Thymus (tissue), 14 donors: Measurements from ENCODE around the gene LRRC28. TPM values are rescaled to one million over a fixed set of nuclear protein-coding genes. Genes with fewer than 3 reads are reported as not detected.

ENCODE experiments used
- DNase-seq, 9 donors: peaks; one replicate each; pipeline ENCODE4 v3.0.0-alpha.2; 2013; ENCODE audit warnings: low spot score in 9 of 9, low read depth in 6 of 9, missing footprints in 1 of 9
- H3K27ac ChIP-seq, 2 donors: one replicate each; pipeline ENCODE4 v1.5.1; 2013; ENCODE audit warnings: control low read depth in 1 of 2, low read depth in 1 of 2, low read length in 1 of 2, mild to moderate bottlenecking in 1 of 2, moderate library complexity in 1 of 2
- H3K27me3 ChIP-seq, 2 donors: one replicate each; pipeline ENCODE4 v1.5.1; 2013; ENCODE audit warnings: low read length in 1 of 2; ENCODE audit not compliant: control insufficient read depth in 2 of 2, insufficient read depth in 1 of 2
- H3K36me3 ChIP-seq, 2 donors: one replicate each; pipeline ENCODE4 v1.5.1; 2013; ENCODE audit warnings: low read length in 1 of 2, mild to moderate bottlenecking in 1 of 2, moderate library complexity in 1 of 2; ENCODE audit not compliant: control insufficient read depth in 2 of 2, insufficient read depth in 2 of 2
- H3K4me1 ChIP-seq, 2 donors: one replicate each; pipeline ENCODE4 v1.5.1; 2013; ENCODE audit warnings: low read length in 2 of 2; ENCODE audit not compliant: control insufficient read depth in 2 of 2, insufficient read depth in 2 of 2
- H3K4me3 ChIP-seq, 2 donors: one replicate each; pipeline ENCODE4 v1.5.1; 2013; ENCODE audit warnings: low read length in 2 of 2, control low read depth in 1 of 2, mild to moderate bottlenecking in 1 of 2
- H3K9me3 ChIP-seq, 2 donors: one replicate each; pipeline ENCODE4 v1.5.1; 2013; ENCODE audit warnings: low read length in 1 of 2, mild to moderate bottlenecking in 1 of 2; ENCODE audit not compliant: control insufficient read depth in 2 of 2, insufficient read depth in 1 of 2
- WGBS: extraction: QIAGEN DNeasy Blood & Tissue Kit; methylation state at CpG from one replicate; pipeline ENCODE4 v1.1.7; 2013; 5-methylcytosine and 5-hydroxymethylcytosine counted together
- long read RNA-seq, 10 donors: transcript quantifications; one replicate each; lab custom pipeline, GENCODE V29; 2026
- polyA plus RNA-seq: library from polyadenylated mRNA; stranded (reverse); fragments of 200-250 nt; gene quantifications from one replicate; pipeline ENCODE4 v1.2.3, GENCODE V29; 2013
- total RNA-seq: library from RNA; stranded (reverse); fragments of 120-200 nt; gene quantifications from one replicate; pipeline ENCODE4 v1.2.4, GENCODE V29; 2013
- donor health status: healthy.

LRRC28 gene
- 23.5 TPM for total RNA-seq
- polyA plus RNA-seq, result 11.0 TPM
- long read RNA-seq, donor 1, result 0 reads
- long read RNA-seq, donor 2, result 0 reads
- long read RNA-seq, donor 3, full-length matches to known transcripts, result 10 of 15 reads
- long read RNA-seq, donor 3, partial matches to known transcripts, result 5 of 15 reads
- long read RNA-seq, donor 3, other reads (novel, unspliced or antisense), result 0 of 15 reads
- long read RNA-seq, donor 4, full-length matches to known transcripts, result 5 of 5 reads
- long read RNA-seq, donor 4, partial matches to known transcripts, result 0 of 5 reads
- long read RNA-seq, donor 4, other reads (novel, unspliced or antisense), result 0 of 5 reads
- long read RNA-seq, donor 5, full-length matches to known transcripts, result 2 of 2 reads
- long read RNA-seq, donor 5, partial matches to known transcripts, result 0 of 2 reads
- long read RNA-seq, donor 5, other reads (novel, unspliced or antisense), result 0 of 2 reads
- long read RNA-seq, donor 6, full-length matches to known transcripts, result 3 of 3 reads
- long read RNA-seq, donor 6, partial matches to known transcripts, result 0 of 3 reads
- long read RNA-seq, donor 6, other reads (novel, unspliced or antisense), result 0 of 3 reads
- long read RNA-seq, donor 7, full-length matches to known transcripts, result 2 of 2 reads
- long read RNA-seq, donor 7, partial matches to known transcripts, result 0 of 2 reads
- long read RNA-seq, donor 7, other reads (novel, unspliced or antisense), result 0 of 2 reads
- long read RNA-seq, donor 8, result 0 reads
- long read RNA-seq, donor 9, full-length matches to known transcripts, result 6 of 6 reads
- long read RNA-seq, donor 9, partial matches to known transcripts, result 0 of 6 reads
- long read RNA-seq, donor 9, other reads (novel, unspliced or antisense), result 0 of 6 reads
- long read RNA-seq, donor 10, full-length matches to known transcripts, result 3 of 3 reads
- long read RNA-seq, donor 10, partial matches to known transcripts, result 0 of 3 reads
- long read RNA-seq, donor 10, other reads (novel, unspliced or antisense), result 0 of 3 reads

- peak; percentile 97 to 100 (median 99) for DNase-seq
- Histone ChIP-seq H3K36me3 (no peaks in the 10 kb centered on the region), H3K27ac (peak within 1 kb of the TSS; percentile 92 to 96), H3K4me1 (peaks cover 7 to 15% of the 10 kb centered on the region in 2 donors), H3K27me3 (no peaks in the 10 kb centered on the region), H3K9me3 (no peaks in the 10 kb centered on the region), H3K4me3 (peak within 1 kb of the TSS; percentile 79 to 95)
- under 1% methylated on average over 90 of the region's 90 CpGs for WGBS
Observed at GRCh38 chr15:99250857-99251841, at the start of gene LRRC28. LRRC28 (plus strand) TSS chr15:99251481; CDS start chr15:99255958, 4,477 bp downstream.

GRCh38 chr15:99202176-99202552, 49.1 kb upstream of the LRRC28 start:
- Histone ChIP-seq H3K4me1 (no peaks in the 10 kb centered on the region), H3K4me3 (no peak overlapping the region), H3K27me3 (no peaks in the 10 kb centered on the region), H3K36me3 (no peaks in the 10 kb centered on the region), H3K27ac (no peak overlapping the region), H3K9me3 (no peaks in the 10 kb centered on the region)
- WGBS, result 49% methylated on average over 2 of the region's 2 CpGs
- DNase-seq, result no peak

GRCh38 chr15:99207672-99208071, 43.6 kb upstream of the LRRC28 start:
- Histone ChIP-seq H3K9me3 (no peaks in the 10 kb centered on the region), H3K27me3 (no peaks in the 10 kb centered on the region), H3K4me3 (no peak overlapping the region), H3K27ac (no peak overlapping the region), H3K36me3 (no peaks in the 10 kb centered on the region), H3K4me1 (no peaks in the 10 kb centered on the region)
- no peak for DNase-seq
- WGBS, result 99% methylated on average over 3 of the region's 3 CpGs

GRCh38 chr15:99209326-99209725, 42.0 kb upstream of the LRRC28 start:
- 97% methylated on average over 2 of the region's 2 CpGs for WGBS
- H3K4me1 ChIP-seq, result no peaks in the 10 kb centered on the region
- H3K27ac ChIP-seq, result no peak overlapping the region

GRCh38 chr15:99210334-99210733, 40.9 kb upstream of the LRRC28 start:
- Histone ChIP-seq H3K4me3 (no peak overlapping the region), H3K27me3 (no peaks in the 10 kb centered on the region), H3K4me1 (no peaks in the 10 kb centered on the region), H3K27ac (no peak overlapping the region), H3K9me3 (no peaks in the 10 kb centered on the region), H3K36me3 (no peaks in the 10 kb centered on the region)
- DNase-seq, result no peak

More at GRCh38 chr15:99209326-99209725, 42.0 kb upstream of the LRRC28 start:
- DNase-seq, result no peak
- H3K27me3 ChIP-seq, result no peaks in the 10 kb centered on the region
- H3K9me3 ChIP-seq, result no peaks in the 10 kb centered on the region
- H3K4me3 ChIP-seq, result no peak overlapping the region
- H3K36me3 ChIP-seq, result no peaks in the 10 kb centered on the region

- no peak overlapping the region for H3K27ac ChIP-seq
Observed at GRCh38 chr15:99211926-99212325, 39.4 kb upstream of the LRRC28 start.

GRCh38 chr15:99212406-99212805, 38.9 kb upstream of the LRRC28 start:
- no peak for DNase-seq
- H3K27me3 ChIP-seq, result no peaks in the 10 kb centered on the region
- H3K4me3 ChIP-seq, result no peak overlapping the region
- no peak overlapping the region for H3K27ac ChIP-seq
- WGBS, result 98% methylated on average over 7 of the region's 7 CpGs
- H3K36me3 ChIP-seq, result no peaks in the 10 kb centered on the region
- no peaks in the 10 kb centered on the region for H3K4me1 ChIP-seq
- no peaks in the 10 kb centered on the region for H3K9me3 ChIP-seq

More at GRCh38 chr15:99211926-99212325, 39.4 kb upstream of the LRRC28 start:
- H3K36me3 ChIP-seq, result no peaks in the 10 kb centered on the region
- WGBS, result 98% methylated on average over 4 of the region's 4 CpGs
- H3K27me3 ChIP-seq, result no peaks in the 10 kb centered on the region
- no peak overlapping the region for H3K4me3 ChIP-seq
- H3K9me3 ChIP-seq, result no peaks in the 10 kb centered on the region
- DNase-seq, result no peak
- no peaks in the 10 kb centered on the region for H3K4me1 ChIP-seq

GRCh38 chr15:99213187-99213811, 38.0 kb upstream of the LRRC28 start:
- no peaks in the 10 kb centered on the region for H3K36me3 ChIP-seq
- DNase-seq, result peak; percentile 7 to 69 (median 45)
- WGBS, result 2% methylated on average over 1 of the region's 1 CpG
- no peaks in the 10 kb centered on the region for H3K4me1 ChIP-seq
- no peaks in the 10 kb centered on the region for H3K9me3 ChIP-seq
- H3K27me3 ChIP-seq, result no peaks in the 10 kb centered on the region
- H3K4me3 ChIP-seq, result no peak overlapping the region
- H3K27ac ChIP-seq, result no peak overlapping the region
